Duodenal mucosa (tissue), 2 donors: ENCODE data around the gene LST1.

Experiments used
- H3K27ac ChIP-seq: one replicate; pipeline ENCODE4 v1.7.0; 2013; ENCODE audit warnings: low read depth, low read length
- H3K27me3 ChIP-seq, 2 donors: one replicate each; pipeline ENCODE4 v1.7.0; 2013; ENCODE audit warnings: low read length in 2 of 2, control low read depth in 1 of 2; ENCODE audit not compliant: insufficient read depth in 2 of 2, control insufficient read depth in 1 of 2
- H3K36me3 ChIP-seq, 2 donors: one replicate each; pipeline ENCODE4 v1.7.0; 2013; ENCODE audit warnings: low read length in 2 of 2, control low read depth in 1 of 2; ENCODE audit not compliant: insufficient read depth in 2 of 2, control insufficient read depth in 1 of 2
- H3K4me1 ChIP-seq, 2 donors: one replicate each; pipeline ENCODE4 v1.7.0; 2013; ENCODE audit warnings: low read length in 2 of 2, control low read depth in 1 of 2; ENCODE audit not compliant: insufficient read depth in 2 of 2, control insufficient read depth in 1 of 2
- H3K4me3 ChIP-seq, 2 donors: one replicate each; pipeline ENCODE4 v1.7.0; 2013; ENCODE audit warnings: low read length in 2 of 2, low read depth in 1 of 2
- H3K9ac ChIP-seq, 2 donors: one replicate each; pipeline ENCODE4 v1.7.0; 2013; ENCODE audit warnings: low read length in 2 of 2, low read depth in 1 of 2
- H3K9me3 ChIP-seq, 2 donors: one replicate each; pipeline ENCODE4 v1.7.0; 2013; ENCODE audit warnings: low read length in 2 of 2, control low read depth in 1 of 2; ENCODE audit not compliant: control insufficient read depth in 1 of 2

LST1 gene

DNA sequence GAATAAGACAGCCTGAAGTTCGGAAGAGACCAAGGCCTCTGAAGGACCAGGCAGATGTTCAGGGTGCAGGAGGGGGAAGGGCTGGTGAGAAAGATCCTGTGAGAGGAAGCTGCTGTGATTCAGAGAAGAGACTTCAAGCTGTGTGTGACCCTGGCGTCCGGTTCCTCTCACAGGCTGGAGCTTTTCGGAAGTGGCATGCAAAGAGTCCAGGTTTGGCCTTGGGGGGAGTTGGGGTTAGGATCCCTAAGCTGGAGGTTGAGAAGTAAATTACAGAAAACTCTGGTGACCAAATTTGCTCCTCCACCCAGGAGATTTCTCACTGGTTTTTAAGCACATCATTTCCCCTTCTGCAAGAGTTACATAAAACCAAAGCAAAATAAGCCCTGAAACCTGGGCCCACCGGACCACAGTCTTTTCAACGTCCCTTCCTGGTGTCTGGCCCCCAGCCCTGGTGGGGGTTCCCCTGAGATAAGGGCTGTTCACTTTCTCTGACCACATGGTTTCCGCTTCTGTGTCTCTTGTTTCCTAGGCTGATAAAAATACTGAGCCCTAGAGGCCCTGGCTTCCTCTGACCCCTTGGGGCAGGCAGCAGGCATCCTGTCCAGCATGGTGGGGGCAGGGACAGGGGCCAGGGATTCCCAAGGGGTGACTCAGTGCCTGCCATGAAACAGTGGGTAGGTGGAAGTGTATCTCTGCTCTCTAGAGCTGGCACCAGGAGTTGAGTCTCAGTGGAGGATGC, 25.9 kb upstream of the LST1 start:
- Histone ChIP-seq H3K9ac (no peak overlapping the region), H3K27me3 (peaks cover 0 to under 1% of the 10 kb centered on the region in 2 donors)

DNA sequence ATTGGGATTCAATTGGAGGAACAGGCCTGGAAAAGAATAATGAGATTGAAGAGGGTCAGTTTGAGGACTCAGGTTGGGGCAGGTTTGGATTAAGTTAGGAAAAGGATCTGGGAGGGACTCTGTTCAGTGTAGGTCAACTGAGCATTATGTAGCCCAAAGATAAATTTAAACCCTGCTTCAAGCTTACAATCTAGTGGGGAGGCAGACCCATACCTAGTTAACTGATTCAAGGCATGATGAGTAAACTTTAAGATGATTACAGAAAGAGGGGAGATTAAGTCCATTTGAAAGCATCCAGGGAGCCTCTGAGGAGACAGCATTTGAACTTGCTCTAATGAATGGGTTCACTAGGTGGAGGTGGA, 25.4 kb upstream of the LST1 start:
- peaks cover 14 to 27% of the 10 kb centered on the region in 2 donors for H3K36me3 ChIP-seq
- H3K4me1 ChIP-seq, result peaks cover 25 to 33% of the 10 kb centered on the region in 2 donors
- no peak overlapping the region for H3K9ac ChIP-seq
- H3K4me3 ChIP-seq, result no peak overlapping the region
- H3K27ac ChIP-seq, result no peak overlapping the region
- peaks cover 0 to 4% of the 10 kb centered on the region in 2 donors for H3K27me3 ChIP-seq
- no peaks in the 10 kb centered on the region for H3K9me3 ChIP-seq

More for the DNA sequence above, 25.9 kb upstream of the LST1 start:
- Histone ChIP-seq H3K4me3 (peak overlapping the region; percentile 2 to 22), H3K27ac (peak overlapping the region; percentile 14), H3K9me3 (no peaks in the 10 kb centered on the region), H3K36me3 (peaks cover 14 to 27% of the 10 kb centered on the region in 2 donors), H3K4me1 (peaks cover 25 to 33% of the 10 kb centered on the region in 2 donors)

DNA sequence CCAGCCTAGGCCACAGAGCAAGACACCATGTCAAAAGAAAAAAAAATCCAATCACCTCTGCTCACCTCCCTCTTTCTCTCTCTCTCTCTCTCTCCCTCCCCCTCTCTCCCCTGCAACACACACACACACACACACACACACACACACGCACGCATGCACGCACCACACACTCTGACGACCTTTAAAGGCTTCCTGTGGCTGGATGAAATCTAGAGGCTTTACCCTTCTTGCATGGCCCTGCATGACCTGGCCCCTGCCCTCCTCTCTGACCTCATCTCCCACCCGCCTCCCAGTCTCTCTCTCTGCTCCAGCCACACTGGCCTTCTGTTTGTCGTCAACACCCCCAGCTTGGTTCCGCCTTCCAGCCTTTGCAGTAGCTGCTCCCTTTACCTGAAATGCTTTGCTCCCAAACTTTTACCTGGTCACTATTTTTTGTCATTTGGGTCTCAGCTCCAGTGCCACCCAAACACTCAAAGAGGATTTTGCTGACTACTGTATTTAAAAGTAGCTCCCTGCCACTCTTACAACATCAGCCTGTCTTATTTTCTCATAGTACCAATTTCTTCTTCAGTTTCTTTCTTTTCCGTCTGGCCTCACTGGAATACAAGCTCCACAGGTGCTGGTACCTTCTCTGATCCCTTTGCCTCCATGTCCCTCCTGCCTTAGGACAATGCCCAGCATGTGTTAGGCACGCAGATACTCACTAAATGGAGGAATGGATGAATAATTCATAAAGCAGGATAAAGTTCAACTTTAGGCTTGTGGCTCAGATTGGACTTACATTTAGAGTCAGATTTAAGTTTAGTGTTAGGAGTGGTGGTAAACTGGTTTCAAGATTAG, 18.3 kb upstream of the LST1 start:
- no peaks in the 10 kb centered on the region for H3K36me3 ChIP-seq
- peaks cover 0 to 4% of the 10 kb centered on the region in 2 donors for H3K27me3 ChIP-seq
- H3K9ac ChIP-seq, result no peak overlapping the region
- H3K4me3 ChIP-seq, result no peak overlapping the region
- H3K4me1 ChIP-seq, result peaks cover 0 to 12% of the 10 kb centered on the region in 2 donors
- no peaks in the 10 kb centered on the region for H3K9me3 ChIP-seq
- no peak overlapping the region for H3K27ac ChIP-seq

DNA sequence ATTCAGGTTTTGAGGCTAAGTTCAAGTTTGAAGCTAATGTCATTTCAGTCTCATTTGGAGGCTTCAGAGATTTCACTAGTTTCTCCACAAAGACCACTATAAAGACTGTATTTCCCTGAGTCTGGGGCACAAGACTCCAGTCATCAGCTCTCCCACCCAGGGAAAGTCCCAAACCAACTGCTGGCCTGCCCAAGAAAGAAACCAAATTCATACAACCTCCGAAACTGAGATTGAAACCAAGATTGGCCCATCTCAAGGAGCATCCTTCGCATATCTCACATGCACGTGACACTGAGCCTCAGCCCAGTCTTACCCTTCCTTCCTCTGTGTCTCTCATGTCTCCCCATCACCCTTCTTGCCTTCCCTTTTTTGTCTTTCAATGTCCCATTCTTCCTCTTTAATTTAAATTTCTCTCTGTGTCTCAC, 17.5 kb upstream of the LST1 start:
- no peaks in the 10 kb centered on the region for H3K36me3 ChIP-seq
- H3K27me3 ChIP-seq, result peaks cover 0 to 4% of the 10 kb centered on the region in 2 donors
- H3K9ac ChIP-seq, result no peak overlapping the region
- H3K4me3 ChIP-seq, result no peak overlapping the region
- no peaks in the 10 kb centered on the region for H3K9me3 ChIP-seq
- H3K27ac ChIP-seq, result no peak overlapping the region
- H3K4me1 ChIP-seq, result peaks cover 0 to 12% of the 10 kb centered on the region in 2 donors

DNA sequence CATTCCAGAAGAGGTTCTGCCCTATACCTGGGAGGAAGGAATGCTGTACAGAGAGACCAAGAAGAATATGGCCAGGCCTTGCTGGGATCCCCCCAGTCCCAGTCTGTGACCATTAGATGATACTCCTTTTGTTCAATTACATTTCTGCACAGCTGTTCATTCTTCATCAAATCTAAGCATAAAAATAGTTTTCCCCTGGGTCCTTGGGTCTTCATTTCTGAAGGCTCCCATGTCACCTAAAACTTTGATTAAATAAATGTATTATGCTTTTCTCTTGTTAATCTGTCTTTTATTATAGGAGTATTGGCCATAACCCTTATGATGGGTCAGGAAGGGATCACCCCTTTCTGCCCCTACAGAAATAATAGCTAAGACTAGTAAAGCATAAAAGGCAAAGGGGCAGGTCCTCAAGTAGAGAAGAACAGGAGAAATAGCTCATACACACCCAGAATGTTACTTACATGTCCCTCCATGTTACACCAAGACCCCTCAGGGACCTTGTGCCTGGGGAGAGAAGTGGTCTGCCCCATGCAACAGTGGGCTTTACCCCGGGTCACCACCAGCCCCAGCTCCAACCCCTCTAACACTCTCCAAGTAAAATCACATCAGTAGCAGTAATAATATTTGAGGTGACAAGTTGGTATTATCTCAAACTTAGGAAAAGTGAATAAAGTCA, 16.1 kb upstream of the LST1 start:
- no peaks in the 10 kb centered on the region for H3K36me3 ChIP-seq
- no peak overlapping the region for H3K4me3 ChIP-seq
- no peaks in the 10 kb centered on the region for H3K9me3 ChIP-seq
- peaks cover 0 to 12% of the 10 kb centered on the region in 2 donors for H3K4me1 ChIP-seq
- peaks cover 0 to 4% of the 10 kb centered on the region in 2 donors for H3K27me3 ChIP-seq
- H3K9ac ChIP-seq, result no peak overlapping the region
- no peak overlapping the region for H3K27ac ChIP-seq

DNA sequence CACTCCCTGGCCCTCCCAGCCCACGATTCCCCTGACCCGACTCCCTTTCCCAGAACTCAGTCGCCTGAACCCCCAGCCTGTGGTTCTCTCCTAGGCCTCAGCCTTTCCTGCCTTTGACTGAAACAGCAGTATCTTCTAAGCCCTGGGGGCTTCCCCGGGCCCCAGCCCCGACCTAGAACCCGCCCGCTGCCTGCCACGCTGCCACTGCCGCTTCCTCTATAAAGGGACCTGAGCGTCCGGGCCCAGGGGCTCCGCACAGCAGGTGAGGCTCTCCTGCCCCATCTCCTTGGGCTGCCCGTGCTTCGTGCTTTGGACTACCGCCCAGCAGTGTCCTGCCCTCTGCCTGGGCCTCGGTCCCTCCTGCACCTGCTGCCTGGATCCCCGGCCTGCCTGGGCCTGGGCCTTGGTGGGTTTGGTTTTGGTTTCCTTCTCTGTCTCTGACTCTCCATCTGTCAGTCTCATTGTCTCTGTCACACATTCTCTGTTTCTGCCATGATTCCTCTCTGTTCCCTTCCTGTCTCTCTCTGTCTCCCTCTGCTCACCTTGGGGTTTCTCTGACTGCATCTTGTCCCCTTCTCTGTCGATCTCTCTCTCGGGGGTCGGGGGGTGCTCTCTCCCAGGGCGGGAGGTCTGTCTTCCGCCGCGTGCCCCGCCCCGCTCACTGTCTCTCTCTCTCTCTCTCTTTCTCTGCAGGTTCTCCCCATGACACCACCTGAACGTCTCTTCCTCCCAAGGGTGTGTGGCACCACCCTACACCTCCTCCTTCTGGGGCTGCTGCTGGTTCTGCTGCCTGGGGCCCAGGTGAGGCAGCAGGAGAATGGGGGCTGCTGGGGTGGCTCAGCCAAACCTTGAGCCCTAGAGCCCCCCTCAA, 13.8 kb upstream of the LST1 start, which contains the start of gene LTA:
LTA (plus strand) TSS at position 249 of the 871 bp plus-strand sequence; CDS start at position 703, 454 bp downstream.
- Histone ChIP-seq H3K4me3 (peak within 1 kb of the TSS; percentile 20 to 44), H3K36me3 (no peaks in the 10 kb centered on the region), H3K27me3 (peaks cover 0 to 5% of the 10 kb centered on the region in 2 donors), H3K4me1 (peaks cover 0 to 12% of the 10 kb centered on the region in 2 donors), H3K27ac (no peak within 1 kb of the TSS), H3K9ac (peak within 1 kb of the TSS in 1 of 2 donors; percentile 10), H3K9me3 (no peaks in the 10 kb centered on the region)

DNA sequence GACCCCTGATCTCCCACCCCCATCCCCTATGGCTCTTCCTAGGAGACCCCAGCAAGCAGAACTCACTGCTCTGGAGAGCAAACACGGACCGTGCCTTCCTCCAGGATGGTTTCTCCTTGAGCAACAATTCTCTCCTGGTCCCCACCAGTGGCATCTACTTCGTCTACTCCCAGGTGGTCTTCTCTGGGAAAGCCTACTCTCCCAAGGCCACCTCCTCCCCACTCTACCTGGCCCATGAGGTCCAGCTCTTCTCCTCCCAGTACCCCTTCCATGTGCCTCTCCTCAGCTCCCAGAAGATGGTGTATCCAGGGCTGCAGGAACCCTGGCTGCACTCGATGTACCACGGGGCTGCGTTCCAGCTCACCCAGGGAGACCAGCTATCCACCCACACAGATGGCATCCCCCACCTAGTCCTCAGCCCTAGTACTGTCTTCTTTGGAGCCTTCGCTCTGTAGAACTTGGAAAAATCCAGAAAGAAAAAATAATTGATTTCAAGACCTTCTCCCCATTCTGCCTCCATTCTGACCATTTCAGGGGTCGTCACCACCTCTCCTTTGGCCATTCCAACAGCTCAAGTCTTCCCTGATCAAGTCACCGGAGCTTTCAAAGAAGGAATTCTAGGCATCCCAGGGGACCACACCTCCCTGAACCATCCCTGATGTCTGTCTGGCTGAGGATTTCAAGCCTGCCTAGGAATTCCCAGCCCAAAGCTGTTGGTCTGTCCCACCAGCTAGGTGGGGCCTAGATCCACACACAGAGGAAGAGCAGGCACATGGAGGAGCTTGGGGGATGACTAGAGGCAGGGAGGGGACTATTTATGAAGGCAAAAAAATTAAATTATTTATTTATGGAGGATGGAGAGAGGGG, 12.6 kb upstream of the LST1 start:
- no peaks in the 10 kb centered on the region for H3K9me3 ChIP-seq
- no peak overlapping the region for H3K27ac ChIP-seq
- peaks cover 0 to 5% of the 10 kb centered on the region in 2 donors for H3K27me3 ChIP-seq
- peaks cover 0 to 6% of the 10 kb centered on the region in 2 donors for H3K4me1 ChIP-seq
- no peak overlapping the region for H3K4me3 ChIP-seq
- no peaks in the 10 kb centered on the region for H3K36me3 ChIP-seq
- no peak overlapping the region for H3K9ac ChIP-seq

DNA sequence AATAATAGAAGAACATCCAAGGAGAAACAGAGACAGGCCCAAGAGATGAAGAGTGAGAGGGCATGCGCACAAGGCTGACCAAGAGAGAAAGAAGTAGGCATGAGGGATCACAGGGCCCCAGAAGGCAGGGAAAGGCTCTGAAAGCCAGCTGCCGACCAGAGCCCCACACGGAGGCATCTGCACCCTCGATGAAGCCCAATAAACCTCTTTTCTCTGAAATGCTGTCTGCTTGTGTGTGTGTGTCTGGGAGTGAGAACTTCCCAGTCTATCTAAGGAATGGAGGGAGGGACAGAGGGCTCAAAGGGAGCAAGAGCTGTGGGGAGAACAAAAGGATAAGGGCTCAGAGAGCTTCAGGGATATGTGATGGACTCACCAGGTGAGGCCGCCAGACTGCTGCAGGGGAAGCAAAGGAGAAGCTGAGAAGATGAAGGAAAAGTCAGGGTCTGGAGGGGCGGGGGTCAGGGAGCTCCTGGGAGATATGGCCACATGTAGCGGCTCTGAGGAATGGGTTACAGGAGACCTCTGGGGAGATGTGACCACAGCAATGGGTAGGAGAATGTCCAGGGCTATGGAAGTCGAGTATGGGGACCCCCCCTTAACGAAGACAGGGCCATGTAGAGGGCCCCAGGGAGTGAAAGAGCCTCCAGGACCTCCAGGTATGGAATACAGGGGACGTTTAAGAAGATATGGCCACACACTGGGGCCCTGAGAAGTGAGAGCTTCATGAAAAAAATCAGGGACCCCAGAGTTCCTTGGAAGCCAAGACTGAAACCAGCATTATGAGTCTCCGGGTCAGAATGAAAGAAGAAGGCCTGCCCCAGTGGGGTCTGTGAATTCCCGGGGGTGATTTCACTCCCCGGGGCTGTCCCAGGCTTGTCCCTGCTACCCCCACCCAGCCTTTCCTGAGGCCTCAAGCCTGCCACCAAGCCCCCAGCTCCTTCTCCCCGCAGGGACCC, 11.7 kb upstream of the LST1 start:
- H3K4me1 ChIP-seq, result peaks cover 0 to 3% of the 10 kb centered on the region in 2 donors
- H3K4me3 ChIP-seq, result no peak overlapping the region
- H3K27me3 ChIP-seq, result peaks cover 0 to 5% of the 10 kb centered on the region in 2 donors
- H3K9me3 ChIP-seq, result no peaks in the 10 kb centered on the region
- no peak overlapping the region for H3K27ac ChIP-seq
- no peaks in the 10 kb centered on the region for H3K36me3 ChIP-seq
- H3K9ac ChIP-seq, result no peak overlapping the region
